A549 (cell line): ENCODE measurements around the gene ADPRS.

Source experiments
- CEBPB ChIP-seq, 2 experiments: fragments of >200 bp in 1 of 2; sonication (Bioruptor Twin) in 1 of 2; formaldehyde crosslinking in 1 of 2; IDR thresholded peaks; 2 replicates each; pipeline ENCODE4 v1.6.1; 2012 to 2016
- CTCF ChIP-seq: fragments of >200 bp; sonication (Bioruptor Twin); formaldehyde crosslinking; IDR thresholded peaks from 3 replicates; pipeline ENCODE4 v1.5.1; 2016
- ELK1 ChIP-seq: fragments of 150-350 bp; IDR thresholded peaks from 2 replicates; pipeline ENCODE4 v1.6.1; 2014; ENCODE audit warnings: low read depth, mild to moderate bottlenecking, low read length
- GATA3 ChIP-seq: IDR thresholded peaks from 2 replicates; pipeline ENCODE4 v1.6.1; 2012; ENCODE audit warnings: borderline replicate concordance
- MAZ ChIP-seq: fragments of 150-350 bp; IDR thresholded peaks from 2 replicates; pipeline ENCODE4 v1.6.1; 2014; ENCODE audit warnings: antibody characterized with exemption, low read depth, low read length, borderline replicate concordance
- POLR2A ChIP-seq: IDR thresholded peaks from 2 replicates; pipeline ENCODE4 v1.6.1; 2012; ENCODE audit warnings: mild to moderate bottlenecking, low read length
- RNF2 ChIP-seq: fragments of 200-600 bp; sonication (generic); IDR thresholded peaks from 2 replicates; pipeline ENCODE4 v1.6.1; 2016; ENCODE audit warnings: low read depth, mild to moderate bottlenecking, antibody characterized with exemption, moderate library complexity, borderline replicate concordance
- ZSCAN20 ChIP-seq: fragments of 250-450 bp; sonication (Bioruptor Pico); IDR thresholded peaks from 2 replicates; pipeline ENCODE4 v1.8.0; 2022; ENCODE audit warnings: mild to moderate bottlenecking, moderate library complexity

- TF ChIP-seq CEBPB (IDR thresholded peaks at IDR 0.05) (no peak), CTCF (no peak), RNF2 (no peak), GATA3 (no peak), POLR2A (no peak), MAZ (no peak), ELK1 (no peak), ZSCAN20 (CRISPR knock-in tag) (no peak)
Observed at GRCh38 chr1:36089393-36090121, 865 bp downstream of the ADPRS start.
